HepG2 (cell line): ENCODE measurements around the gene ITGA6. TPM values are rescaled to one million over a fixed set of nuclear protein-coding genes. Genes with fewer than 3 reads are reported as not detected.

ENCODE experiments used
- ATAC-seq: fragments of 200-7000 bp; cut with Tn5 transposase; 3 replicates; pipeline ENCODE4 v1.9.1; 2020; ENCODE audit warnings: mild to moderate bottlenecking, moderate library complexity
- BruUV-seq: library from RNA; stranded (reverse); fragments of 400-500 nt; replicated peaks from 2 replicates; lab custom pipeline; 2021; lab: Mats Ljungman, UMichigan
- CTCF ChIA-PET: fragments of 300-600 bp; formaldehyde crosslinking; extraction: SDS; loops from one replicate; lab custom pipeline; 2021; ENCODE audit warnings: low total read pairs, inconsistent platforms, low intra/inter-chr PET ratio; lab: Yijun Ruan, JAX
- POLR2A ChIA-PET: fragments of 350-600 bp; sonication (Branson Sonifier 250); formaldehyde crosslinking; loops from one replicate; lab custom pipeline; 2020; ENCODE audit warnings: antibody characterized with exemption, inconsistent platforms; lab: Yijun Ruan, JAX
- DNase-seq: peaks from one replicate; pipeline ENCODE4 v3.0.0-alpha.2; 2015; ENCODE audit warnings: low spot score
- FAIRE-seq: peaks from 3 replicates; lab custom pipeline; 2011; peaks lifted over from hg19 to GRCh38; lab: Jason Lieb, UNC
- H2AFZ ChIP-seq: one replicate; pipeline ENCODE4 v1.6.1; 2011; ENCODE audit warnings: low read length, inconsistent platforms
- H3K27ac ChIP-seq: fragments of 300-600 bp; 3 replicates; pipeline ENCODE4 v1.8.0; 2011; ENCODE audit warnings: mixed run types, mild to moderate bottlenecking, mixed read lengths, low read length, inconsistent platforms; ENCODE audit not compliant: insufficient read depth; ENCODE audit errors: extremely low read length
- H3K27me3 ChIP-seq, 2 experiments: fragments of 200-600 bp in 1 of 2; 2 replicates in 1 of 2; 3 replicates in 1 of 2; pipeline versions ENCODE4 v1.6.0 to v1.8.0; 2011; ENCODE audit warnings: low read length in 2 of 2, mild to moderate bottlenecking in 2 of 2, moderate library complexity in 2 of 2, inconsistent platforms in 1 of 2; ENCODE audit not compliant: insufficient read depth in 2 of 2, control insufficient read depth in 1 of 2
- H3K36me3 ChIP-seq, 2 experiments: fragments of 200-600 bp in 1 of 2; replicated peaks in 1 of 2; 2 replicates in 1 of 2; 3 replicates in 1 of 2; pipeline versions ENCODE4 v1.5.1 to v1.8.0; 2011; ENCODE audit warnings: low read length in 2 of 2, inconsistent platforms in 1 of 2; ENCODE audit not compliant: insufficient read depth in 2 of 2, control insufficient read depth in 1 of 2
- H3K4me1 ChIP-seq: 2 replicates; pipeline ENCODE4 v1.5.1; 2012; ENCODE audit warnings: low read length, inconsistent platforms; ENCODE audit not compliant: insufficient read depth
- H3K4me2 ChIP-seq: 2 replicates; pipeline ENCODE4 v1.6.0; 2011; ENCODE audit warnings: low read depth, low read length, inconsistent platforms
- H3K4me3 ChIP-seq, 3 experiments: fragments of 200-600 bp in 1 of 3; sonication (generic), shearing (Covaris generic) in 1 of 3; replicated peaks in 1 of 3; 2 replicates each; pipeline ENCODE4 v1.5.1; 2011 to 2016; ENCODE audit warnings: low read length in 3 of 3, inconsistent platforms in 2 of 3, low read depth in 2 of 3, mild to moderate bottlenecking in 2 of 3, control low read depth in 1 of 3, mixed read lengths in 1 of 3; ENCODE audit not compliant: insufficient read depth in 1 of 3
- H3K79me2 ChIP-seq: one replicate; pipeline ENCODE4 v1.6.1; 2011; ENCODE audit warnings: low read length, inconsistent platforms; ENCODE audit not compliant: insufficient read depth
- H3K9ac ChIP-seq: 2 replicates; pipeline ENCODE4 v1.6.0; 2011; ENCODE audit warnings: mild to moderate bottlenecking, low read depth, low read length, inconsistent platforms; ENCODE audit not compliant: insufficient read depth
- H3K9me3 ChIP-seq: 2 replicates; pipeline ENCODE4 v1.5.1; 2012; ENCODE audit warnings: mild to moderate bottlenecking, low read length
- H4K20me1 ChIP-seq: 2 replicates; pipeline ENCODE4 v1.6.0; 2011; ENCODE audit warnings: inconsistent platforms, mild to moderate bottlenecking, low read length, moderate library complexity; ENCODE audit not compliant: insufficient read depth
- BHLHE40 ChIP-seq: IDR thresholded peaks from 2 replicates; pipeline ENCODE4 v1.6.1; 2011; ENCODE audit warnings: low read length, improper control_type of control experiment
- FOXA3 ChIP-seq: IDR thresholded peaks from 2 replicates; pipeline ENCODE4 v1.6.1; 2016; ENCODE audit warnings: missing genetic modification reagents, missing compliant biosample characterization
- FOXP1 ChIP-seq, 2 experiments: fragments of 450-650 bp in 1 of 2; IDR thresholded peaks; 2 replicates each; pipeline ENCODE4 v1.6.1; 2017 to 2018; ENCODE audit warnings: antibody characterized with exemption in 1 of 2
- MIER3 ChIP-seq: IDR thresholded peaks from 2 replicates; pipeline ENCODE4 v1.6.1; 2016; ENCODE audit warnings: missing compliant biosample characterization, borderline replicate concordance
- SMC3 ChIP-seq: IDR thresholded peaks from 2 replicates; pipeline ENCODE4 v1.6.1; 2011; ENCODE audit warnings: low read length, improper control_type of control experiment
- SOX6 ChIP-seq, 2 experiments: fragments of 450-650 bp in 1 of 2; sonication (generic) in 1 of 2; formaldehyde crosslinking in 1 of 2; IDR thresholded peaks; 2 replicates each; pipeline versions ENCODE4 v1.4.0 to v1.6.1; 2017 to 2020; ENCODE audit warnings: antibody characterized with exemption in 1 of 2, mild to moderate bottlenecking in 1 of 2, missing genetic modification reagents in 1 of 2
- ZFP1 ChIP-seq: IDR thresholded peaks from 2 replicates; pipeline ENCODE4 v1.6.1; 2016
- ZNF607 ChIP-seq: sonication (generic); formaldehyde crosslinking; IDR thresholded peaks from 2 replicates; pipeline ENCODE4 v1.5.1; 2020; ENCODE audit warnings: missing genetic modification reagents, mild to moderate bottlenecking, borderline replicate concordance
- ZNF629 ChIP-seq: sonication (generic); formaldehyde crosslinking; conservative IDR thresholded peaks from 2 replicates; pipeline ENCODE4 v1.5.0; 2020; ENCODE audit warnings: missing genetic modification reagents
- WGBS: methylation state at CpG from one replicate; pipeline ENCODE4 v1.1.6; 2017; ENCODE audit warnings: low lambda C conversion rate; 5-methylcytosine and 5-hydroxymethylcytosine counted together
- in situ Hi-C: cut with HindIII; loops from 2 replicates; pipeline ENCODE4 v1.10.0; 2017; ENCODE audit warnings: low pct_unique_long_range_greater_than_20kb; ENCODE audit not compliant: extremely low pct_ligation_motif_present
- intact Hi-C: fragments of 100-400 bp; cut with micrococcal nuclease; formaldehyde crosslinking; loops from one replicate; pipeline ENCODE4 v1.10.0; 2022; ENCODE audit not compliant: unreplicated experiment
- polyA plus RNA-seq, 8 experiments: library from polyadenylated mRNA; depleted of rRNA in 3 of 8; stranded (reverse) in 7 of 8; unstranded in 1 of 8; fragments of >200 nt; fragmentation: Illumina TruSeq in 4 of 8; extraction: Trizol in 4 of 8; gene quantifications; 2 replicates each; pipeline versions ENCODE4 v1.2.1 to v1.2.3, GENCODE V29; 2011 to 2016; ENCODE audit warnings: low read depth in 4 of 8, missing spikeins in 1 of 8, mixed read lengths in 1 of 8; ENCODE audit not compliant: insufficient read depth in 1 of 8
- total RNA-seq, 5 experiments: library from RNA; depleted of rRNA; stranded (reverse); fragments of >200 nt; fragmentation: Illumina TruSeq; extraction: Trizol; gene quantifications; 2 replicates each; pipeline ENCODE4 v1.2.3, GENCODE V29; 2016; ENCODE audit warnings: low read depth in 1 of 5
- TF ChIP-seq, protein P1 (sequence below): sonication (generic); formaldehyde crosslinking; IDR thresholded peaks from 2 replicates; pipeline ENCODE4 v1.5.0; 2020; ENCODE audit warnings: mild to moderate bottlenecking, missing genetic modification reagents, moderate library complexity
- TF ChIP-seq, protein P2 (sequence below): sonication (generic); formaldehyde crosslinking; IDR thresholded peaks from 2 replicates; pipeline ENCODE4 v1.5.0; 2020; ENCODE audit warnings: missing genetic modification reagents

The ITGA6 gene
- total and polyA plus RNA-seq, 2 of the 13 experiments (the other 11 are each of a cell fraction or from before 2014, with no cell fraction given), result 24.0 to 92.5 TPM

DNA sequence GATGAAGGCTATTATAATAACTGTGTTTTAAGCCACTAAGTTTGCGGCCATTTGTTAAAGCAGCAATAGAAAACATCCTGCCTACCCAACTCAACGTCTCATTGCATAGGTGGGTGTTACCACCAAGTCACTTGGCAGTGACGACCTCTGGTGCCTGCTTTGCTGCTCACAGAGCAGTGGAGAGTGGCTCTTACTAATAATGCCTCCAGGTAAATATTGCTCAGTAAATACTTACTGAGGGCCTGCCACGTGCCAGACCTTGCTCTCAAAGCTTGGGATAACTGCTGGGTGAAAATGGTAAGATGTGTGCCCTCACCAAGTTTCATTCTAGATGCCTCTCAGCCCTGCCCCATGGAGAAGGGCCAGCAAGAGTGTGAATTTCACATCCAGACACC lies 27.7 kb downstream of the ITGA6 start:
- WGBS, result 54% methylated on average over 4 of the region's 4 CpGs
- no peak for DNase-seq
- H3K4me1 ChIP-seq, result peaks cover 25% of the 10 kb centered on the region
- ChIA-PET POLR2A (no interaction called here), CTCF (no interaction called here)
- no peak overlapping the region for H3K4me2 ChIP-seq
- FAIRE-seq, result no peak
- H3K4me3 ChIP-seq, result no peak overlapping the region
- TF ChIP-seq ZNF607 (CRISPR knock-in tag) (no peak), ZFP1 (no peak), BHLHE40 (0 out of 2 replicates have a peak, but pooled peaks have one; percentile 21), ZNF629 (CRISPR knock-in tag) (no peak), FOXP1 (IDR thresholded peaks at IDR 0.05) (no peak), FOXP1 (CRISPR knock-in tag; IDR thresholded peaks at IDR 0.05) (0 out of 2 replicates have a peak, but pooled peaks have one; percentile 11), FOXA3 (CRISPR knock-in tag) (0 out of 2 replicates have a peak, but pooled peaks have one; percentile 13)
- peak; percentile 55 for ATAC-seq
- H3K27me3 ChIP-seq, result no peaks in the 10 kb centered on the region
- H3K9me3 ChIP-seq, result no peaks in the 10 kb centered on the region
- BruUV-seq, result no TSS peak
- no peak overlapping the region for H3K9ac ChIP-seq
- H3K36me3 ChIP-seq, result peaks cover 0 to 1% of the 10 kb centered on the region in 2 experiments; a peak in 1 of 5 replicates
- H2AFZ ChIP-seq, result no peak overlapping the region
- intact Hi-C loops (no loop called here), in situ Hi-C loops (no loop called here)
- H3K79me2 ChIP-seq, result peaks cover 11% of the 10 kb centered on the region
- H3K27ac ChIP-seq, result no peak overlapping the region
- H4K20me1 ChIP-seq, result no peaks in the 10 kb centered on the region

DNA sequence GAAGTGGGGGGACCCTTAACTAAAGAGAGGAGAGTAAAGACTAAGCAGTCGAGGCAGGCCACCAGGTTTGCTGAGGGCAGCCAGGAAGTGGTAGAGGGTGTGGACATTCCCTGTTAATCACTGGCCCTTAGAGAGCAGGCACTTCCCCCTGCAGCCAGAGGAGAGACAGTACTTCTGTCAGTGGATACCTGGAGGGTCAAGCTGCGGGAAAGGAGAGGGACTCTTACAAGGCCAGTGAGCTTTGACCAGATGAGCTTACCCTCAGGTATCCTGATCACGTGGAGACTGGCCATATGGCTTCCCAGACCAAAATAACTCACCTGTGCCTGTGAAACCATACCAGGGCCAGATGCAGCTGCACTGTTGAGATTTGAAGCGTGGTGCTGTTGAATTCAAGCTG lies 28.6 kb downstream of the ITGA6 start:
- POLR2A ChIA-PET, result interaction anchor here (0.8 kb wide), 1 partner anchor 9 kb away, joined by 3 read pairs; no protein-coding TSS in a partner anchor
- H4K20me1 ChIP-seq, result no peaks in the 10 kb centered on the region
- H3K79me2 ChIP-seq, result peaks cover 7% of the 10 kb centered on the region
- no peak overlapping the region for H3K9ac ChIP-seq
- WGBS, result 81% methylated on average over 4 of the region's 4 CpGs
- CTCF ChIA-PET, result no interaction called here
- peaks cover 0 to 1% of the 10 kb centered on the region in 2 experiments; a peak in 1 of 5 replicates for H3K36me3 ChIP-seq
- peak; percentile 72 for ATAC-seq
- no peak overlapping the region for H3K4me2 ChIP-seq
- no peak overlapping the region for H3K27ac ChIP-seq
- intact Hi-C loops (no loop called here), in situ Hi-C loops (no loop called here)
- FAIRE-seq, result no peak
- H3K4me1 ChIP-seq, result peaks cover 27% of the 10 kb centered on the region
- TF ChIP-seq SOX6 (IDR thresholded peaks at IDR 0.05) (no peak), SOX6 (CRISPR knock-in tag; IDR thresholded peaks at IDR 0.05) (0 out of 2 replicates have a peak, but pooled peaks have one; percentile 17), SMC3 (peak; percentile 27; the same call in 1 of the 2 replicates), MIER3 (CRISPR knock-in tag) (no peak)
- TF ChIP-seq, protein P1, sequence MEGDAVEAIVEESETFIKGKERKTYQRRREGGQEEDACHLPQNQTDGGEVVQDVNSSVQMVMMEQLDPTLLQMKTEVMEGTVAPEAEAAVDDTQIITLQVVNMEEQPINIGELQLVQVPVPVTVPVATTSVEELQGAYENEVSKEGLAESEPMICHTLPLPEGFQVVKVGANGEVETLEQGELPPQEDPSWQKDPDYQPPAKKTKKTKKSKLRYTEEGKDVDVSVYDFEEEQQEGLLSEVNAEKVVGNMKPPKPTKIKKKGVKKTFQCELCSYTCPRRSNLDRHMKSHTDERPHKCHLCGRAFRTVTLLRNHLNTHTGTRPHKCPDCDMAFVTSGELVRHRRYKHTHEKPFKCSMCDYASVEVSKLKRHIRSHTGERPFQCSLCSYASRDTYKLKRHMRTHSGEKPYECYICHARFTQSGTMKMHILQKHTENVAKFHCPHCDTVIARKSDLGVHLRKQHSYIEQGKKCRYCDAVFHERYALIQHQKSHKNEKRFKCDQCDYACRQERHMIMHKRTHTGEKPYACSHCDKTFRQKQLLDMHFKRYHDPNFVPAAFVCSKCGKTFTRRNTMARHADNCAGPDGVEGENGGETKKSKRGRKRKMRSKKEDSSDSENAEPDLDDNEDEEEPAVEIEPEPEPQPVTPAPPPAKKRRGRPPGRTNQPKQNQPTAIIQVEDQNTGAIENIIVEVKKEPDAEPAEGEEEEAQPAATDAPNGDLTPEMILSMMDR, result peak; percentile 32; the same call in 1 of the 2 replicates
- TF ChIP-seq, protein P2, sequence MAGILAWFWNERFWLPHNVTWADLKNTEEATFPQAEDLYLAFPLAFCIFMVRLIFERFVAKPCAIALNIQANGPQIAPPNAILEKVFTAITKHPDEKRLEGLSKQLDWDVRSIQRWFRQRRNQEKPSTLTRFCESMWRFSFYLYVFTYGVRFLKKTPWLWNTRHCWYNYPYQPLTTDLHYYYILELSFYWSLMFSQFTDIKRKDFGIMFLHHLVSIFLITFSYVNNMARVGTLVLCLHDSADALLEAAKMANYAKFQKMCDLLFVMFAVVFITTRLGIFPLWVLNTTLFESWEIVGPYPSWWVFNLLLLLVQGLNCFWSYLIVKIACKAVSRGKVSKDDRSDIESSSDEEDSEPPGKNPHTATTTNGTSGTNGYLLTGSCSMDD, result no peak
- BruUV-seq, result no TSS peak
- H3K4me3 ChIP-seq, result no peak overlapping the region
- DNase-seq, result no peak
- H2AFZ ChIP-seq, result no peak overlapping the region
- H3K9me3 ChIP-seq, result no peaks in the 10 kb centered on the region
- H3K27me3 ChIP-seq, result no peaks in the 10 kb centered on the region
